Immature natural killer cell (primary cell): Measurements from ENCODE around the gene EPHB3. TPM values are rescaled to one million over a fixed set of nuclear protein-coding genes. Genes with fewer than 3 reads are reported as not detected.

Experiments
- DNase-seq, 3 donors: peaks; one replicate each; pipeline ENCODE4 v3.0.0; 2022; ENCODE audit warnings: mixed read lengths in 1 of 3
- H3K27ac Mint-ChIP-seq, 6 donors: one replicate each; pipeline ENCODE4 v1.8.0; 2020; ENCODE audit warnings: mixed read lengths in 6 of 6, mild to moderate bottlenecking in 5 of 6, inconsistent platforms in 4 of 6, moderate library complexity in 3 of 6
- H3K27me3 Mint-ChIP-seq, 3 donors: one replicate each; pipeline ENCODE4 v1.8.0; 2020 to 2021; ENCODE audit warnings: low read depth in 3 of 3, mild to moderate bottlenecking in 3 of 3, mixed read lengths in 3 of 3, moderate library complexity in 3 of 3, inconsistent platforms in 1 of 3
- H3K36me3 Mint-ChIP-seq, 3 donors: one replicate each; pipeline ENCODE4 v1.8.0; 2020; ENCODE audit warnings: mixed read lengths in 3 of 3, inconsistent platforms in 2 of 3, mild to moderate bottlenecking in 2 of 3
- H3K4me1 Mint-ChIP-seq, 2 donors: one replicate each; pipeline ENCODE4 v1.8.0; 2020; ENCODE audit warnings: inconsistent platforms in 2 of 2, mild to moderate bottlenecking in 2 of 2, mixed read lengths in 2 of 2, moderate library complexity in 1 of 2
- H3K4me3 Mint-ChIP-seq, 5 donors: one replicate each; pipeline ENCODE4 v1.8.0; 2020; ENCODE audit warnings: mild to moderate bottlenecking in 5 of 5, mixed read lengths in 5 of 5, inconsistent platforms in 3 of 5, moderate library complexity in 3 of 5
- H3K9me3 Mint-ChIP-seq, 6 donors: one replicate each; pipeline ENCODE4 v1.8.0; 2020; ENCODE audit warnings: mild to moderate bottlenecking in 6 of 6, mixed read lengths in 6 of 6, inconsistent platforms in 4 of 6, moderate library complexity in 3 of 6
- polyA plus RNA-seq, 3 donors: library from polyadenylated mRNA; unstranded; fragments of 300-500 nt; fragmentation: Illumina TruSeq; gene quantifications; one replicate each; pipeline ENCODE4 v1.2.3, GENCODE V29; 2021

The EPHB3 gene
- polyA plus RNA-seq = 1 to 10 TPM in 1 of 3 donors, not detected in 2; 3.0 TPM

- peak; percentile 89 to 90 (median 89) for DNase-seq
- Mint-ChIP-seq H3K27me3 (peaks cover 19 to 29% (median 20%) of the 10 kb centered on the region in 3 donors), H3K4me1 (peaks cover 11 to 15% of the 10 kb centered on the region in 2 donors), H3K27ac (peak within 1 kb of the TSS in 5 of 6 donors; percentile 32 to 89 (median 81)), H3K9me3 (peaks cover 0 to 8% (median 0%) of the 10 kb centered on the region in 6 donors), H3K4me3 (peak within 1 kb of the TSS; percentile 71 to 87 (median 83)), H3K36me3 (no peaks in the 10 kb centered on the region)
Observed at GRCh38 chr3:184561061-184561912, at the start of gene EPHB3. EPHB3 (plus strand) TSS chr3:184561785; CDS start chr3:184562236, 451 bp downstream.

- Mint-ChIP-seq H3K4me1 (peaks cover 9 to 11% of the 10 kb centered on the region in 2 donors), H3K4me3 (no peak overlapping the region), H3K9me3 (no peaks in the 10 kb centered on the region), H3K36me3 (no peaks in the 10 kb centered on the region), H3K27me3 (peaks cover 21 to 29% (median 21%) of the 10 kb centered on the region in 3 donors), H3K27ac (no peak overlapping the region)
- DNase-seq = no peak
Observed at GRCh38 chr3:184512621-184513020, 49.0 kb upstream of the EPHB3 start.

GRCh38 chr3:184513276-184514170, 48.1 kb upstream of the EPHB3 start:
- Mint-ChIP-seq H3K27ac (no peak overlapping the region), H3K27me3 (peaks cover 20 to 29% (median 21%) of the 10 kb centered on the region in 3 donors), H3K4me3 (peak overlapping the region; percentile 34 to 56 (median 53)), H3K36me3 (no peaks in the 10 kb centered on the region), H3K9me3 (no peaks in the 10 kb centered on the region), H3K4me1 (peaks cover 9 to 11% of the 10 kb centered on the region in 2 donors)
- peak; percentile 64 to 76 (median 73) for DNase-seq

GRCh38 chr3:184514171-184514490, 47.5 kb upstream of the EPHB3 start:
- Mint-ChIP-seq H3K27ac (no peak overlapping the region), H3K36me3 (no peaks in the 10 kb centered on the region), H3K27me3 (peaks cover 20 to 31% (median 24%) of the 10 kb centered on the region in 3 donors), H3K4me3 (peak overlapping the region in 2 of 5 donors; percentile 54 to 56), H3K9me3 (no peaks in the 10 kb centered on the region), H3K4me1 (peaks cover 9 to 11% of the 10 kb centered on the region in 2 donors)
- DNase-seq = no peak

GRCh38 chr3:184523825-184524615, 37.6 kb upstream of the EPHB3 start:
- Mint-ChIP-seq H3K4me3 (peak overlapping the region in 1 of 5 donors; percentile 43), H3K4me1 (peaks cover 5 to 9% of the 10 kb centered on the region in 2 donors), H3K27me3 (peaks cover 11 to 30% (median 14%) of the 10 kb centered on the region in 3 donors), H3K36me3 (peaks cover 0 to 3% (median 0%) of the 10 kb centered on the region in 3 donors), H3K9me3 (no peaks in the 10 kb centered on the region), H3K27ac (no peak overlapping the region)
- no peak for DNase-seq

GRCh38 chr3:184524981-184525336, 36.6 kb upstream of the EPHB3 start:
- Mint-ChIP-seq H3K27me3 (peaks cover 11 to 26% (median 14%) of the 10 kb centered on the region in 3 donors), H3K36me3 (peaks cover 0 to 3% (median 0%) of the 10 kb centered on the region in 3 donors), H3K4me3 (peak overlapping the region; percentile 81 to 88 (median 84)), H3K4me1 (peaks cover 5 to 9% of the 10 kb centered on the region in 2 donors), H3K9me3 (no peaks in the 10 kb centered on the region), H3K27ac (peak overlapping the region in 2 of 6 donors; percentile 8 to 54)
- no peak for DNase-seq

GRCh38 chr3:184525337-184526087, 36.1 kb upstream of the EPHB3 start:
- peaks cover 11 to 26% (median 14%) of the 10 kb centered on the region in 3 donors for H3K27me3 Mint-ChIP-seq
- peak overlapping the region in 2 of 6 donors; percentile 8 to 54 for H3K27ac Mint-ChIP-seq
- H3K4me1 Mint-ChIP-seq = peaks cover 5 to 9% of the 10 kb centered on the region in 2 donors
- H3K4me3 Mint-ChIP-seq = peak overlapping the region; percentile 81 to 88 (median 84)
- peaks cover 0 to 3% (median 0%) of the 10 kb centered on the region in 3 donors for H3K36me3 Mint-ChIP-seq
- no peaks in the 10 kb centered on the region for H3K9me3 Mint-ChIP-seq
- no peak for DNase-seq

- Mint-ChIP-seq H3K4me1 (peaks cover 5 to 9% of the 10 kb centered on the region in 2 donors), H3K27me3 (peaks cover 11 to 30% (median 16%) of the 10 kb centered on the region in 3 donors), H3K27ac (no peak overlapping the region), H3K9me3 (no peaks in the 10 kb centered on the region), H3K4me3 (peak overlapping the region in 4 of 5 donors; percentile 18 to 51 (median 33)), H3K36me3 (peaks cover 0 to 3% (median 0%) of the 10 kb centered on the region in 3 donors)
- DNase-seq = no peak
Observed at GRCh38 chr3:184526088-184526433, 35.5 kb upstream of the EPHB3 start.

- peaks cover 6 to 14% (median 6%) of the 10 kb centered on the region in 3 donors for H3K27me3 Mint-ChIP-seq
- H3K27ac Mint-ChIP-seq = no peak overlapping the region
- no peaks in the 10 kb centered on the region for H3K4me1 Mint-ChIP-seq
- no peaks in the 10 kb centered on the region for H3K36me3 Mint-ChIP-seq
- H3K9me3 Mint-ChIP-seq = no peaks in the 10 kb centered on the region
- DNase-seq = no peak
- H3K4me3 Mint-ChIP-seq = no peak overlapping the region
Observed at GRCh38 chr3:184531626-184532280, 29.8 kb upstream of the EPHB3 start.

- Mint-ChIP-seq H3K27me3 (peaks cover 2 to 13% (median 6%) of the 10 kb centered on the region in 3 donors), H3K36me3 (no peaks in the 10 kb centered on the region), H3K9me3 (no peaks in the 10 kb centered on the region), H3K4me3 (no peak overlapping the region), H3K4me1 (no peaks in the 10 kb centered on the region), H3K27ac (no peak overlapping the region)
- no peak for DNase-seq
Observed at GRCh38 chr3:184532940-184533732, 28.4 kb upstream of the EPHB3 start.

- Mint-ChIP-seq H3K4me3 (no peak overlapping the region), H3K27me3 (peaks cover 0 to 8% (median 4%) of the 10 kb centered on the region in 3 donors), H3K36me3 (no peaks in the 10 kb centered on the region), H3K4me1 (no peaks in the 10 kb centered on the region), H3K27ac (no peak overlapping the region), H3K9me3 (no peaks in the 10 kb centered on the region)
- DNase-seq = no peak
Observed at GRCh38 chr3:184537885-184538665, 23.5 kb upstream of the EPHB3 start.
